NCI-H2196 treated with DMSO at 0.1 percent for 48 hours (cell line): ENCODE data around the gene CABP2.

ENCODE experiments used
- DNase-seq: peaks from one replicate; lab custom pipeline; 2025; ENCODE audit not compliant: unreplicated experiment; lab: John Stamatoyannopoulos, UW

Gene CABP2

DNA sequence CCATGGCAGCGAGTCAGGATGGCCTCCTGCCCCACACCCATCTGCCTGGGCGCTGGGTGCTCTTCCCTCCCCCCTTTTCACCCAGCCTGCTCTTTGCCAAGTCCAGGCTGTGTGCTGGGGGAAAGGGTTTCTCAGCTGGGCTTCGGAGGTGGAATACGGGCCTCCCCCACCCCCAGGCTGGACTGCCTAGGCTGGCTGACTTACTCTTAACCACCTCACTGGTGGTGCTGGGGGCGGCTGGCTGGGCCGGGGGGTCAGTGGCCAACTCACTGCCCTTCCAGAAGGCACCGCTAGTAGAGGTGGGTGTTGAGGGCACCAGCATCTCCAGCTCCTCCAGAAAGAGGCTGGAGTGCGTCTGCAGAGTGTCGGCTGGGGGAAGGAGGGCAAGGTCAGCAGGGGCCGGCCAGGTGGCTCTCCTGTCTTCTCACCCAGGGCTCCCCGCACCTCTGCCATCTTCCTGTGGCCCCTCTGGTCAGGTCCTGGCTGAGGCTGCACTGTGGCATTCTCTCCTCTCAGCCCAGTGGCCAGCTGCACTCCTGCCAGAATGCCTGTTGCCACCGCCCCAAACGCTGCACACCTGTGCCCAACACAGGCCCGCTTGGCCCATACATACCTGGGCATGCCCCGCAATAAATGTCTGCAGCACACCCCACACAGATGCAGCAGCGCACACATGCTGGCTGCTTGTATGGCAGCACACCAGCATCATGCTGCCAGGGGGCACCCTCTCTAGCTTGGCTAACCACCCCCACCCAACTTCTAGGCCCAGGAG, 27.8 kb downstream of the CABP2 start:
- DNase-seq: no peak

- DNase-seq: no peak
Measured at GRCh38 chr11:67494371-67495233, 28.6 kb downstream of the CABP2 start.

DNA sequence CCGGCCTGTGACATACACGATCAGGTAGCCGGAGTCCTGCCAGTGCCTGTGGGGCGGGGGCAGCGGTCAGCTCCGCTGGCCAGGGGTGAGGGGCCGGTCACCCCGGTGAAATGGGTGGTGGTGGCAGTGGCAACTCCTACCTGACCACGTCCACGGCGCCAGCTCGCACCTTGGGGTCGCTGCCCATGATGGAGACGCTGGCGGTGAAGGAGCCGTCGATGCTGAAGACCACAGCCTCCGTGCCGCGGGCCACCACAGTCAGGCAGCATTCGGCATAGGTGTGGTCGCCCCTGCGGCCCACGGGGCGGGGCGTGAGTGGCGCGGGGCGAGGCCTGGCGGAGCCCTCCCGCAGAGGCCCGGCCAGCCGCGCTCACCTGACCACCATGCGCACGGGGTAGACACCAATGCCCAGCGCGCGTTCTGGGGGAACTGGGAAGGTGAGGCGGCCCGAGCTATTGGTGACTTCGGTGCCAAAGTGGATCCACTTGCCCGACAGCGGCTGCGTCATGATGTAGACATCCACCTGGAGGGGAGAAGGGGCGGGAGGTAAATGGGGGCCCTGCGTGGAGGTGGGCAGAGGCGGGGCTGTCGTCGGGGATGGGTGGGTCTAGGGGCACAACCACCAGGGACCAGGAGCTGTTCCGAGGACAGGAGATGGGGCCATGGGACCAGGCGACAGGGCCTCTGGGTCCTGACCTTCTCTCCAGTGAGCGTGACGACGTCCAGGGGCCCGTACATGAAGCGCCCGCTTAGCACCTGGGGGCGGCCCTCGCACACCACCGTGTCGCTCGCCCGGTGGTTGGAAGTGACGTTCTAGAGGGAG, 29.5 kb downstream of the CABP2 start:
- no peak for DNase-seq

DNA sequence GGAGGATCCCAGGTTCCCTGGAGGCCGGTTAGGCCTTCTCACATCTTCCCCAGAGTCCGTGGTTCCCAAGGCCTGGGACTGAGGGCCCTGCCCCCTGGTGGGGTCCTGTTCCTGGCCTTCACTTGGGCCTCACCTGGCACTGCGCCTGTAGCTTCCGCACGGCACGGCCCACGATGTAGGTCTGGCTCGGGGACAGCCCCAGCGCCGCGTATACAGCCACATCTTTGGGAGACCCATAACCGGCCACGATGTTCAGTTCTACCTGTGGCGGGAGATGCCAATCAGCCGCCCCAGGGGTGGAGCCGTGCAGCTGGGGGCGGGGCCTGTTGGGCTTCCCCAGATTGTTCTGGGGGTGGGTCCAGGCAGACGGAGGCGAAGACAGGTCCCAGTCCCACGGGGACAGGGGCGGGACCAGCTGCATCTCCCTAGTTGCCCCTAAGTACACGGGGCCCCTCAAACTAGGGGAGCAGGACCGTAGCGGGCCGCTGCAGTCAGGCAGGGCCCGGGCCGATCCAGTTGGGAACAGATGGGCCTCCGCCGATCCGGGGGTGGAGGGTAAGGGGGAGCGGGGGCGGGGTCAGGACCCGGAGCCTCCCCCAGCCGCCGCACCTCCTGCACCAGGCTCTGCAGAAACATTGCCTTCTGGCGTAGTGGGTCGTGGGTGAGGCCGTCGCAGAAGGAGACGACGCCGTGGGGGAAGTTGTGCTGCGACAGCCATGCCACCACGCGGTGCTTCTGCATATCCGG, 30.3 kb downstream of the CABP2 start:
- DNase-seq: no peak

DNA sequence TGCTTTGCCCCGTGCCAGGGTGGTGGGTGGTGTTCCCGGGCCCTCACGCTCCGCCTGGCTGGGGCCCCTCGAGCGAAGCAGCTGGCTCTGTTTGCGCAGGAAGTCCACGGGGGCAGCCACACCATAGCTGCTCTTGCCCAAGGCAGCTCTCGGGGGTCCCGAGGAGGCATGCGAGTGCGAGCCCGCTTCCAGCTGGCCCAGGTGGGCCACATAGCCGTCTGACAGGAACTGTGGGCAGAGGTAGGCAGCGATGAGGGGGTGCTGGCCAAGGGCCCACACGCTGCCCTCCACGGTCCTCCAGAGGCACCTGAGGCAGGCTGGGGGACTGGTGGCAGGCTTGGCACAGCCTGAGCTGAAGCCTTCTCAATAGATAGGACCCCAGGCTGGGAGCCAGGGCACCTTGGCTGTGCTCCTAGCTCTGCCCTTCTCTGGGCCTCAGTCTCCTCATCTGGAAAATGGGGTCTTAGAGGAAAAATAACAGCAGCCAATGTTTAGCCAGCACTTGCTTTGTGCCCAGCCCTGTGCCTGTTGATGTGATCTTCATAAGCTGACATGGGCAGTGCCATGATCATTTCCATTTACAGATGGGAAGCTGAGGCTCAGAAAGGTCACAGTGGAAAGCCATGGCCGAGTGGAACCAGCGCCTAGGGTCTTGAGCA, 31.0 kb downstream of the CABP2 start:
- DNase-seq: no peak

- no peak for DNase-seq
Measured at GRCh38 chr11:67491276-67492068, 31.8 kb downstream of the CABP2 start.

GRCh38 chr11:67490727-67491065, 32.5 kb downstream of the CABP2 start:
- DNase-seq: no peak

DNA sequence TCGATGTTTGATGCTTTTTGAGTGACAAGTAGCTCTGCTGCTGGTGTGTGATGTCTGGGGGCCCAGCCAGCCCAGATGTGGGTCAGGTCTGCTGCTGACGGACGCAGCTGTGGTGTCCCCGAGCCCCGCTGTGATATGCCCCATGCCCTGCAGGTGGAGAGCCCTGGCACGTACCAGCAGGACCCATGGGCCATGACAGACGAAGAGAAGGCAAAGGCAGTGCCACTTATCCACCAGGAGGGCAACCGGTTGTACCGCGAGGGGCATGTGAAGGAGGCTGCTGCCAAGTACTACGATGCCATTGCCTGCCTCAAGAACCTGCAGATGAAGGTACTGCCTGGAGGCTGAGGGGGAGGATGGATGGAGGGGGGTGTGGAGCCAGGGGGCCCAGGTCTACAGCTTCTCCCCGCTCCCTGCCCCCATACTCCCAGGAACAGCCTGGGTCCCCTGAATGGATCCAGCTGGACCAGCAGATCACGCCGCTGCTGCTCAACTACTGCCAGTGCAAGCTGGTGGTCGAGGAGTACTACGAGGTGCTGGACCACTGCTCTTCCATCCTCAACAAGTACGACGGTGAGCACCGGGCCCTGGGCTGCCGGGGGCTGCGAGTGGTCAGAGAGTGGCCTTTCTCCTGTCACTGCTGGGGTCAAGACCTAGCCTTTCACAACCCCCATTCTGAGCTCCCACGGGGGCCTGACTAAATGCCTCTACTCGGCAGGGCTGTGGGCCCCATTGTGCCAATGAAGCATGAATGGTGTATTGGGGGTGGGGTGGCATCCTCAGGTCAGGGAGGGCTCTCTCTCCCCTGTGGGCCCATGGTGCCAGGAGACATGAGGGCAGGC, 33.1 kb downstream of the CABP2 start:
- no peak for DNase-seq

- no peak for DNase-seq
Measured at GRCh38 chr11:67489203-67489884, 33.9 kb downstream of the CABP2 start.

DNA sequence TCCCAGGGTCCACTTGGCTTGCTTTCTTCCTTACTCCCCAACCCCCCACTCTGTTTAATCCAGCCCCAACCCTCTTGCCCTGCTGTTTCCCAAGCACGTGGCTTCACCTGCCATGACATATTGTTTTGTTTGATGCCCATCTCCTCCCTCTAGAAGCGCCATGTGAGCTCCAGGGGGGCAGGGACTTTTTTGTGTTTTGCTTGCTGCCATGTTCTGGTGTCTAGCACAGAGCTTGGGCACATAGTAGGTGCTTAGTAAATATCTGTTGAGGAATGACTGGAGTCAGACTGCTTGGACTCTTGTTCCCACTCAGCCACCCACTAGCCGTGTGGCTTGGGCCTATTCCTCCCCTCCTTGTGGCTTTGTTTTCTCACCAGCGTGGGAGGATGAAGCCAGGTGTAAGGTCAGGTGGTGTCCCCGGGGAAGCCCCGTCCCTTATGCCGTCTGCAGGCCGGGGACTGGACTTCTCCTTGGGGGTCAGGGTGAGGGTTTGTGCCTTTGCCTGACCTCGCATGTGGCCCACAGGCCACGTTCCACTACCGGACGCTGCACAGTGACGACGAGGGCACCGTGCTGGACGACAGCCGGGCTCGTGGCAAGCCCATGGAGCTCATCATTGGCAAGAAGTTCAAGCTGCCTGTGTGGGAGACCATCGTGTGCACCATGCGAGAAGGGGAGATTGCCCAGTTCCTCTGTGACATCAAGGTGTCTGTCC, 36.6 kb downstream of the CABP2 start:
- no peak for DNase-seq

DNA sequence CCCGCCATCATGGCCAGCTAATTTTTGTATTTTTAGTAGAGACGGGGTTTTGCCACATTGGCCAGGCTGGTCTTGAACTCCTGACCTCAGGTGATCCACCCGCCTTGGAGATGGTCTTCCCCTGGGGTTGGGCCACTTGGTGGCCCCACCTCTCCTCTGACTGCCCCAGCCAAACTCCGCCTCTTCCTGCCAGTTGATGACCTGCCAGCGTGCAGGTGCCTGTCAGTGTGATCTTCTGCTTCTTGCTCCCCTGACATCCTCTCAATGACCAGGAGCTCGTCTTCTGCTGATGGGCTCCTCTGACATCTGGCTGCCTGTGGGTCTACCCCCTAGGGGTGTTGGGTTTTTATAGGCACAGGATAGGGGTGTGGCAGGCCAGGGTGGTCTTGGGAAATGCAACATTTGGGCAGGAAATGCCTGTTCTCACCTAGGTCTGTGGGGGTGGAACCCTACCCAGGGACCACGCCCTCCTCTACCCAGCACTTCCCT, 37.3 kb downstream of the CABP2 start:
- DNase-seq: peak; percentile 14

GRCh38 chr11:67484847-67485311, 38.4 kb downstream of the CABP2 start:
- DNase-seq: no peak

DNA sequence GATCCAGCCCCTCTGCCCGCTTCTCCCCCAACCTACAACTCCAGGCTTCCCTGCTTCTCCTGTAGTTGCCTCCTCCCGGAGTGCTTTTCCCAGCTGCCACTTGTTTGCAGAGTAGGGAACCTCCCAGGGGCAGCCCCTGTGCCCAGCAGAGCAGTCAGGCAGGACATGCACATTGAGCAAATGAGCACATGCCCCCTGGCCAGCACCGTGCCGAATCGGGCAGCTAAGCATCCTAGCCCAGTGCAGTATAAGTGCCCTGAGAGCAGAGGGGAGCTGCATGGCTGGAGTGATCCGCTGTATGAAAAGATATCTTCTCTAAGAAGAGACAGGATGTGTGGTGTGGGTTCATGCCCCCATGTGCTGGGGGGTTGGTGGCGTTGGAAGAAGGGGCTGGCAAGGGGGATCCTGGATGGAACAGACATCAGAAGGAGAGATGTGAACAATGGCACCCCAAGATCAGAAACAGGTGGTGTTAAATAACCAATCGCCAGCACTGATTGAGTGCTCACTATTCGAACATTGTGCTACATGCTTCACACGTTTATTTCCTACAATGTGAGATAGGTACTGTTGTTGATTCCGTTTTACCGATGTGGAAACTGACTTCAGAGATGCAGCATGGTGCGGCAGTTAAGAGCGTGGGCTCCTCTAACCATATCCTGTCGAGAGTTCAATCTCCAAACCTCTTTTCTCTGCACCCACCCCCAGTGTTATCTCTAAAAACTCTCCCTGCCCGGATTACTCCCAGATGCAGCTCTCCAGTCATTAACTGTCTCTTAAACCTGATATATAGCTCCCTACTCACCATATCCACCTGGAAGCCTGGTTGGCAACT, 39.2 kb downstream of the CABP2 start:
- no peak for DNase-seq

DNA sequence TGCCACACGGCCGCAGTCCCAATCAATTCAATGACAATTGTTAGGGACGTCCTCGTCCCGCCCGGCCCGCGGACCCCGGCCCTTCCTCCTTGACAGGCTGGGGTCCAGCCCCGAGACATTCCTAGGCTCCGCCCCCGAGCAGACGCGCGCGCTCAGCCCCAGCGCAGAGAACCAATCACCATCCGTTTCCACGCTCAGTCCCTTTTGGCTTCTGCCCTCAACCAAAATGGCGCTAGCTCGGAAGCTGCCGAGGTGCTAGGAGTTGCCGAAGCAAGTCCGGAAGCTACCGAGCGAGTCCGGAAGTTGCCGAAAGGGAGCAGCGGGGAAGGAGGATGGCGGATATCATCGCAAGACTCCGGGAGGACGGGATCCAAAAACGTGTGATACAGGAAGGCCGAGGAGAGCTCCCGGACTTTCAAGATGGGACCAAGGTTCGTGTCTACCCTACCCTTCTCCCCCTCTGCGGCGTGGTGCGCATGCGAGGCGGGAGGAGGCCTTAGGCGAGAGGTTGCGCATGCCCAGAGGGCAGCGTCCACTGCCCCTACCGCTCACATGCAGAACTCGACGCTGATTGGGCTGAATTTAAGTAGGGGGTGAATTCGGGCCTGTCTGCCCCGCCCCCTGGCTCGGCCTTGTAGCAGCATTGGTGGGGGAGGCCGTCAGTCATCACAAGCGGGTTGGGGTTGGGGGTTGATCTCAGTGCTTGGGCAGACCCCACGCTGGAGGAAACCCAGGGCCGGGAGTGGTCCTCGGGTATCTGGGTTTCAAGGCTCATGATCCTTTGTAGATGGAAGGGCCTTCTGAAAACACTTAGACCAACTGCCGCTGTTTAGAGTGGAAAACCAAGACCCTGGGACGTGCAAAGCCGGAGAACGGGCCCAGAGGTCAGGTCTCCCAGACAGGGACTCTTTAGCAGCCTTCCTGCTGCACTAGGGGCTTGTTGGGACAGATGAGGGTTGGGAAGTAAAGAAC, 40.1 kb downstream of the CABP2 start, which contains the start of gene AIP:
TSS of gene AIP (plus strand) at position 200 of the 972 bp plus-strand sequence. CDS start at position 333, 133 bp downstream.
- peak; percentile 97 for DNase-seq

GRCh38 chr11:67482275-67482826, 40.9 kb downstream of the CABP2 start:
- DNase-seq: no peak
